Mesendoderm (in vitro differentiated cells): Measurements from ENCODE around the gene BIN1.

Experiments used
- DNase-seq: peaks from one replicate; pipeline ENCODE4 v3.0.0; 2013
- H2AK5ac ChIP-seq: 2 replicates; pipeline ENCODE4 v1.6.1; 2013; ENCODE audit warnings: low read length, inconsistent platforms
- H2BK120ac ChIP-seq: 2 replicates; pipeline ENCODE4 v1.6.1; 2013; ENCODE audit warnings: low read depth, mild to moderate bottlenecking, low read length, moderate library complexity, mixed read lengths
- H2BK15ac ChIP-seq: replicated peaks from 2 replicates; pipeline ENCODE4 v1.6.1; 2013; ENCODE audit warnings: low read depth, mild to moderate bottlenecking, moderate library complexity
- H2BK5ac ChIP-seq: 2 replicates; pipeline ENCODE4 v1.6.1; 2013; ENCODE audit warnings: low read length, inconsistent platforms
- H3K18ac ChIP-seq: 2 replicates; pipeline ENCODE4 v1.6.1; 2013; ENCODE audit warnings: mild to moderate bottlenecking, low read length, mixed read lengths
- H3K23ac ChIP-seq: one replicate; pipeline ENCODE4 v1.6.1; 2013; ENCODE audit warnings: low read length
- H3K27ac ChIP-seq: 2 replicates; pipeline ENCODE4 v1.5.1; 2013; ENCODE audit warnings: low read depth, mild to moderate bottlenecking, inconsistent platforms, low read length, moderate library complexity
- H3K27me3 ChIP-seq: 2 replicates; pipeline ENCODE4 v1.6.1; 2013; ENCODE audit warnings: low read length, control low read depth, mild to moderate bottlenecking, inconsistent platforms; ENCODE audit not compliant: insufficient read depth, poor library complexity
- H3K36me3 ChIP-seq: 2 replicates; pipeline ENCODE4 v1.6.1; 2013; ENCODE audit warnings: low read length, inconsistent platforms; ENCODE audit not compliant: control insufficient read depth, insufficient read depth
- H3K4ac ChIP-seq: one replicate; pipeline ENCODE4 v1.6.1; 2013; ENCODE audit warnings: low read depth, mild to moderate bottlenecking, low read length, moderate library complexity
- H3K4me1 ChIP-seq: 2 replicates; pipeline ENCODE4 v1.6.1; 2013; ENCODE audit warnings: low read depth, low read length, inconsistent platforms; ENCODE audit not compliant: control insufficient read depth
- H3K4me2 ChIP-seq: 2 replicates; pipeline ENCODE4 v1.6.1; 2013; ENCODE audit warnings: low read length
- H3K4me3 ChIP-seq: 2 replicates; pipeline ENCODE4 v1.5.1; 2013; ENCODE audit warnings: mild to moderate bottlenecking, low read length
- H3K56ac ChIP-seq: one replicate; pipeline ENCODE4 v1.6.1; 2013; ENCODE audit warnings: low read length
- H3K79me1 ChIP-seq: 2 replicates; pipeline ENCODE4 v1.6.1; 2013; ENCODE audit warnings: low read length, inconsistent platforms
- H3K79me2 ChIP-seq: 2 replicates; pipeline ENCODE4 v1.6.1; 2013; ENCODE audit warnings: mild to moderate bottlenecking, low read length; ENCODE audit not compliant: control insufficient read depth, insufficient read depth
- H3K9ac ChIP-seq: 2 replicates; pipeline ENCODE4 v1.6.1; 2013; ENCODE audit warnings: low read length, inconsistent platforms
- H4K5ac ChIP-seq: one replicate; pipeline ENCODE4 v1.6.1; 2013; ENCODE audit warnings: low read length
- H4K8ac ChIP-seq: one replicate; pipeline ENCODE4 v1.6.1; 2013; ENCODE audit warnings: low read depth, mild to moderate bottlenecking, control low read depth, low read length, moderate library complexity
- WGBS: extraction: QIAGEN DNeasy Blood & Tissue Kit; methylation state at CpG from one replicate; pipeline ENCODE4 v1.1.7; 2013; ENCODE audit warnings: low lambda C conversion rate, missing lambda C conversion rate; ENCODE audit not compliant: insufficient coverage; ENCODE audit errors: extremely low coverage; 5-methylcytosine and 5-hydroxymethylcytosine counted together

The BIN1 gene

GRCh38 chr2:127068351-127068741 lies 38.6 kb downstream of the BIN1 start:
- Histone ChIP-seq H2BK120ac (no peak overlapping the region), H2BK15ac (no peak overlapping the region), H3K27ac (no peak overlapping the region), H3K4me1 (peaks cover 5% of the 10 kb centered on the region), H3K23ac (no peak overlapping the region), H3K27me3 (no peaks in the 10 kb centered on the region), H4K5ac (no peak overlapping the region), H3K4me3 (no peak overlapping the region), H3K79me1 (no peaks in the 10 kb centered on the region), H3K9ac (no peak overlapping the region), H3K18ac (no peak overlapping the region), H3K4me2 (no peak overlapping the region), H4K8ac (no peak overlapping the region), H3K56ac (peak overlapping the region; percentile 15), H3K79me2 (no peaks in the 10 kb centered on the region), H3K4ac (no peak overlapping the region), H2AK5ac (no peak overlapping the region), H2BK5ac (no peak overlapping the region), H3K36me3 (no peaks in the 10 kb centered on the region)
- WGBS = no CpG with 5 or more reads among the region's 20 CpGs
- DNase-seq = no peak

DNA sequence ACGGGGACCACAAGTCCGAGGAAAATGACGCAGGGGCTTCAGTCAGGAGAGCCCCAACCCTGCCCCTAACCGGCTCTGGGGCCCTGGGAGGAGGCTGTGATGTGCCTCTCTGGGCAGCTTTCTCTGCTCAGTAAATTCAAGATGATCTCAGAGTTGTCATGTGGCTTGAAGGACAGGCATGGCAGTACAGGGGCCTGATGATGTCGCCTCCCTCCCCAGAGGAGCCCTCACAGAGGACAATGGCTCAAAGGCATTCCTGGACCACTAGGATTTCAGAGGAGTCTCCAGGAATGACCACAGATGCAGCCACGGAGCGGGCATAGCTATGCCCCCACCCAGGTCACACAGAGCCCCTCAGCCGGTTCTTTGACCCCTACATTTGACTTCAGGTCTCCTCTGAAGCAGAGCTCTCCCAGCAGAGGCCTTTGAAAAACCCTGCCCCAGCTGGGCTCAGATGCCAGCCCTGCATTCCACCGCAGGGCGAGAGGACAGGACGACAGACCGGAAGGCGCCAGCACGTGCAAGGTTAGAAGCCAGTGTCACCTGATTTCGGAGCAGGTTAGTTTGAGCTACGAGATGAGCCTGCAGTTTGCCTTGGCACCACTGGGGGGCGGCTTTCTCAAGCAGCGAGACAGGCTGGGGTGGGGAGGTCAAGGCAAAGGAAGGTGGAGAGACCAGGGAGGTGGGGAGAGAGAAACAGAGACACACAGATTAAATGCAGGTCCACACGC lies 39.2 kb downstream of the BIN1 start:
- H3K23ac ChIP-seq = no peak overlapping the region
- H3K27ac ChIP-seq = no peak overlapping the region
- H3K18ac ChIP-seq = no peak overlapping the region
- H3K4me1 ChIP-seq = peaks cover 5% of the 10 kb centered on the region
- H4K8ac ChIP-seq = no peak overlapping the region
- no peak overlapping the region for H3K9ac ChIP-seq
- H3K27me3 ChIP-seq = no peaks in the 10 kb centered on the region
- no CpG with 5 or more reads among the region's 19 CpGs for WGBS
- H4K5ac ChIP-seq = no peak overlapping the region
- no peak overlapping the region for H3K4me3 ChIP-seq
- no peak overlapping the region for H2BK120ac ChIP-seq
- H2BK15ac ChIP-seq = no peak overlapping the region
- H3K36me3 ChIP-seq = no peaks in the 10 kb centered on the region
- H3K4me2 ChIP-seq = no peak overlapping the region
- H2AK5ac ChIP-seq = no peak overlapping the region
- H3K4ac ChIP-seq = no peak overlapping the region
- H3K79me2 ChIP-seq = no peaks in the 10 kb centered on the region
- no peak overlapping the region for H2BK5ac ChIP-seq
- H3K79me1 ChIP-seq = no peaks in the 10 kb centered on the region
- DNase-seq = peak; percentile 95
- no peak overlapping the region for H3K56ac ChIP-seq

GRCh38 chr2:127066942-127067341 lies 40.0 kb downstream of the BIN1 start:
- Histone ChIP-seq H3K36me3 (no peaks in the 10 kb centered on the region), H3K27me3 (no peaks in the 10 kb centered on the region), H3K4me1 (peaks cover 5% of the 10 kb centered on the region), H3K79me1 (no peaks in the 10 kb centered on the region), H3K27ac (no peak overlapping the region), H3K56ac (no peak overlapping the region), H3K23ac (no peak overlapping the region), H2BK15ac (no peak overlapping the region), H3K79me2 (no peaks in the 10 kb centered on the region), H2BK5ac (no peak overlapping the region), H3K4me3 (no peak overlapping the region), H3K4ac (no peak overlapping the region), H3K4me2 (no peak overlapping the region), H2BK120ac (no peak overlapping the region), H3K18ac (no peak overlapping the region), H4K5ac (no peak overlapping the region), H4K8ac (no peak overlapping the region), H2AK5ac (no peak overlapping the region), H3K9ac (no peak overlapping the region)
- no CpG with 5 or more reads among the region's 10 CpGs for WGBS
- DNase-seq = no peak

- no peak overlapping the region for H2BK120ac ChIP-seq
Measured at GRCh38 chr2:127065940-127066318, 41.0 kb downstream of the BIN1 start.

DNA sequence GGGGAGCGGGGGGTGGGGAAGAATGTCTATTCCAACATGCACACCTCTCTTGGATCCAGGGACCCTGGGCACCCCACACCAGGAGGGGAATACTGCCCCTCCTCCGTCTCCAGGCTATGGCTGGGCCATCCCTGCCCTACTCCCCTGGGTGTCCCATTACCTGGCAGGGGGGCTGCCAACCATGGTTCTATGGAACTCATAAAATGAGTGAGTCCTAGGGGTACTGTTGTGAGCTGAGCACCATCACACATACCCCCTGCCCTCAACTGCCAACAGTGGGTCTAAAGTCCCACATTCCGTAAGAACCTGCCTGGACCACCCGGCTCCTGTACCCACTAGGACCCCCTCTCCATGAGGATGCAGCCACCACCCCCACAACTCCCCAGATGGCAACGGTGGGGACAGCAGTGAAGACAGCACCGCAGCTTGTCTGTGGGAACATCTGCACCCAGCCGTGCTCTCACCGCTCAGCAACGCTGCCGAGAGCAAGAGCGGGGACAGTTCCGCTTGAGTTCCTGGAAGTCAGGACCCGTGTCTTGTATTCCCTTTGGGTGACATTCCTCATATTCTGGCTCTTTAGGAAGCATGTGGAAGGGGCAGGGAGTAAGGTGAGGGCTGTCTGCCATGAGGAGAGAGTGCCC lies 41.5 kb downstream of the BIN1 start:
- Histone ChIP-seq H2BK120ac (no peak overlapping the region), H2BK5ac (peak overlapping the region; percentile 5), H3K79me1 (no peaks in the 10 kb centered on the region), H3K36me3 (no peaks in the 10 kb centered on the region), H3K4me2 (no peak overlapping the region), H3K23ac (no peak overlapping the region), H3K9ac (peak overlapping the region; percentile 52), H3K79me2 (no peaks in the 10 kb centered on the region), H3K4ac (no peak overlapping the region), H3K4me1 (peaks cover 5% of the 10 kb centered on the region), H4K8ac (no peak overlapping the region), H2BK15ac (no peak overlapping the region), H3K18ac (no peak overlapping the region), H2AK5ac (no peak overlapping the region), H3K56ac (peak overlapping the region; percentile 44), H3K27me3 (no peaks in the 10 kb centered on the region), H4K5ac (no peak overlapping the region), H3K4me3 (no peak overlapping the region), H3K27ac (peak overlapping the region; percentile 6)
- whole genome bisulfite sequencing = no CpG with 5 or more reads among the region's 13 CpGs
- no peak for DNase-seq

More at GRCh38 chr2:127065940-127066318, 41.0 kb downstream of the BIN1 start:
- Histone ChIP-seq H3K36me3 (no peaks in the 10 kb centered on the region), H4K8ac (no peak overlapping the region), H2BK5ac (no peak overlapping the region), H3K4me1 (peaks cover 5% of the 10 kb centered on the region), H3K23ac (no peak overlapping the region), H3K79me1 (no peaks in the 10 kb centered on the region), H3K56ac (peak overlapping the region; percentile 44), H3K79me2 (no peaks in the 10 kb centered on the region), H3K4ac (no peak overlapping the region), H3K4me3 (no peak overlapping the region), H3K4me2 (no peak overlapping the region), H2AK5ac (no peak overlapping the region), H4K5ac (no peak overlapping the region), H3K9ac (no peak overlapping the region), H3K27ac (no peak overlapping the region), H2BK15ac (no peak overlapping the region), H3K18ac (no peak overlapping the region), H3K27me3 (no peaks in the 10 kb centered on the region)
- no peak for DNase-seq
- WGBS = no CpG with 5 or more reads among the region's 5 CpGs
